GM10847 (cell line): Measurements from ENCODE around the gene PCP2.

Source experiments
- POLR2A ChIP-seq: IDR thresholded peaks from 2 replicates; pipeline ENCODE4 v1.6.1; 2011; ENCODE audit not compliant: insufficient read length; ENCODE audit errors: extremely low read depth

The PCP2 gene

DNA sequence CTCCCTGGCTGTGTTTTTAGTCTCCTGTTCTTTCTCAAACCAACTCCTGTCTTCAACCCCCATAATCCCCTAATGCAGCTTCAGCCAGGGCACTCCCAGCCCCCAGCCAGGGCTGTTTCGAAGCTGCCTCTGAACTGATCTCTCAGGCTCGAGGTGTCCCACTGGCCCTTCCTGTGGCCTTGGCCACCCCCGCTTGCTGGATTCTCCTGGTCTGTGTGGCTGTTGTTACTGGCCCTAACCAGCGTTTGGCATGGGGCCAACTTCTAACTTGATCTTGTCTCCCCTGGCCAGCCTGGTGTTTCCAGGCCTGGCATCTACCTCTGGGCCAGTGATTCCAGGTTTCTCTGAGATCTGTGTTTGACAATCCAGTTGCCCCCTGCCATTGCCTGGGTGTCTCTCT lies 15.2 kb downstream of the PCP2 start:
- TF ChIP-seq POLR2A: no peak

DNA sequence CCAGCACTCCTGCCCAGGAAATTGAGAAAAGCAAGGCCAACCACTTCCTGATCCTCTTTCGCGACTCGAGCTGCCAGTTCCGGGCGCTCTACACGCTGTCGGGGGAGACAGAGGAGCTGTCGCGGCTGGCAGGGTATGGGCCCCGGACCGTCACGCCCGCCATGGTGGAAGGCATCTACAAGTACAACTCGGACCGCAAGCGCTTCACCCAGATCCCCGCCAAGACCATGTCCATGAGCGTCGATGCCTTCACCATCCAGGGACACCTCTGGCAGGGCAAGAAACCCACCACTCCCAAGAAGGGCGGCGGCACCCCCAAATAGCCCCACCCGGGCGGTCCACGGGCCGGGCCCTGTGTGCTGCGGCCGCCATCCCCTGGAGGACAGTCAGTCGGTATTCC lies 15.8 kb downstream of the PCP2 start:
- no peak for TF ChIP-seq POLR2A

DNA sequence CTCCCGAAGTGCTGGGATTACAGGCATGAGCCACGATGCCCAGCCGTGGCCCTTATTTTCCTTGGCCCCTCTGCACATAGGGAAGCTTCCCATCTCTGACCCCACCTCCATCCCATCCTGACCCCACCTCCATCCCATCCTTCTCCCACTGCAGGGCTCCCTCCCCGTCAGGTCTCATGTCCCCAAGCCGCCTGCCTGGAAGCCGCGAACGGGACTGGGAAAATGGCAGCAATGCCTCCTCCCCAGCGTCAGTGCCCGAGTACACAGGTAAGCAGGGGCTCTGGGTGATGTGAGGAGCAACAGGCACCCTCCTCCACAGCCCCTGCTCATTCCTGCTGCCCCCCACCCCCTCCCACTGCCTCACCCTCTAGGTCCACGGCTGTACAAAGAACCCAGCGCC lies 16.3 kb downstream of the PCP2 start:
- TF ChIP-seq POLR2A: no peak

DNA sequence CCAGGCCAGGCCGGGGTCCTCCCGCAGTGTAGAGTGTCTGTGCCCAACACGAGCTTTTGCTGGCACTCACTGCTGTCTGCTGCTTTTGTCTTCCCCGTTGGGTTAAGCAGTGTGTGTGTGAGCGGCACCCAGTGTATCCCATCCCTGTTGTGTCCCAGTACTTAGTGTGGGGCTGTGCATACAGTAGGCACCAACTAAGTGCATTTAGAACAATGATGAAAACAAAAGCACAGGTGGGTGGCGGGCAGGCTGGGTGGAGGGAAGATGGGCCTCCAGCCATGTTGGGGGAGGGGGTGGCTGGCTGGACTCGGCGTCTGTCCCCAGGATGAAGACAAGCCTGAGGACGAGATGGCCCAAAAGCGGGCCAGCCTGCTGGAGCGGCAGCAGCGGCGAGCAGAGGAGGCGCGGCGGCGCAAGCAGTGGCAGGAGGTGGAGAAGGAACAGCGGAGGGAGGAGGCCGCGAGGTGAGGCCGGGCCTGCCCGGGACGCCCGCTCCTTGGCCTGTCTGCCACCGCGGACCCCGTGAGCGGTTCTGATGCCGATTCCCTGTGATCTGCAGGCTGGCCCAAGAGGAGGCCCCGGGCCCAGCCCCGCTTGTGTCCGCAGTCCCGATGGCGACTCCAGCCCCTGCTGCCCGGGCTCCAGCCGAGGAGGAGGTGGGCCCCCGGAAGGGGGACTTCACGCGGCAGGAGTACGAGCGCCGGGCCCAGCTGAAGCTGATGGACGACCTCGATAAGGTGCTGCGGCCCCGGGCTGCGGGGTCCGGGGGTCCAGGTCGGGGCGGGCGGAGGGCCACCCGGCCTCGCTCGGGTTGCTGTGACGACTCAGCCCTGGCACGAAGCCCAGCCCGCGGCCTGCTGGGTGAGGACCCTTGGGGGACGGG lies 18.4 kb downstream of the PCP2 start:
- no peak for TF ChIP-seq POLR2A

DNA sequence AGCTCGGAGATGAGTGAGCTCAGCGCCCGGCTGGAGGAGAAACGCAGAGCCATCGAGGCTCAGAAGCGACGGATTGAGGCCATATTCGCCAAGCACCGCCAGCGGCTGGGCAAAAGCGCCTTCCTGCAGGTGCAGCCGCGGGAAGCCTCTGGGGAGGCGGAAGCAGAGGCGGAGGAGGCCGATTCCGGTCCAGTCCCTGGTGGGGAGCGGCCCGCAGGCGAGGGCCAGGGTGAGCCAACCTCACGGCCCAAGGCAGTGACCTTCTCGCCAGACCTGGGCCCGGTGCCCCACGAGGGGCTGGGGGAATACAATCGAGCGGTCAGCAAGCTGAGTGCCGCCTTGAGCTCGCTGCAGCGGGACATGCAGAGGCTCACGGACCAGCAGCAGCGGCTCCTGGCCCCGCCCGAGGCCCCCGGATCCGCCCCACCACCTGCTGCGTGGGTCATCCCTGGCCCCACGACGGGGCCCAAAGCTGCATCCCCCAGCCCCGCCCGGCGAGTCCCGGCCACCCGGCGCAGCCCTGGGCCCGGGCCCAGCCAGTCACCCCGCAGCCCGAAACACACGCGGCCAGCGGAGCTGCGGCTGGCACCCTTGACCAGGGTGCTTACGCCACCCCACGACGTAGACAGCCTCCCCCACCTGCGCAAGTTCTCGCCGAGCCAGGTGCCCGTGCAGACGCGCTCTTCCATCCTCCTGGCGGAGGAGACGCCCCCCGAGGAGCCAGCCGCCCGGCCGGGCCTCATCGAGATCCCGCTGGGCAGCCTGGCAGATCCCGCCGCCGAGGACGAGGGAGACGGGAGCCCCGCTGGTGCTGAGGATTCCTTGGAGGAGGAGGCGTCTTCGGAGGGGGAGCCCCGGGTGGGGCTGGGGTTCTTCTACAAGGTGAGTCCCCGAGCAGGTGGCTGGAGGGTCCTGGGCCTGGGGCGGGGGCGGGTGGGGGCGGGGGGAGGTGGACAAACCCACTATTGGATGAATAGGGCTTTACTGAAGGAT lies 20.9 kb downstream of the PCP2 start:
- no peak for TF ChIP-seq POLR2A

DNA sequence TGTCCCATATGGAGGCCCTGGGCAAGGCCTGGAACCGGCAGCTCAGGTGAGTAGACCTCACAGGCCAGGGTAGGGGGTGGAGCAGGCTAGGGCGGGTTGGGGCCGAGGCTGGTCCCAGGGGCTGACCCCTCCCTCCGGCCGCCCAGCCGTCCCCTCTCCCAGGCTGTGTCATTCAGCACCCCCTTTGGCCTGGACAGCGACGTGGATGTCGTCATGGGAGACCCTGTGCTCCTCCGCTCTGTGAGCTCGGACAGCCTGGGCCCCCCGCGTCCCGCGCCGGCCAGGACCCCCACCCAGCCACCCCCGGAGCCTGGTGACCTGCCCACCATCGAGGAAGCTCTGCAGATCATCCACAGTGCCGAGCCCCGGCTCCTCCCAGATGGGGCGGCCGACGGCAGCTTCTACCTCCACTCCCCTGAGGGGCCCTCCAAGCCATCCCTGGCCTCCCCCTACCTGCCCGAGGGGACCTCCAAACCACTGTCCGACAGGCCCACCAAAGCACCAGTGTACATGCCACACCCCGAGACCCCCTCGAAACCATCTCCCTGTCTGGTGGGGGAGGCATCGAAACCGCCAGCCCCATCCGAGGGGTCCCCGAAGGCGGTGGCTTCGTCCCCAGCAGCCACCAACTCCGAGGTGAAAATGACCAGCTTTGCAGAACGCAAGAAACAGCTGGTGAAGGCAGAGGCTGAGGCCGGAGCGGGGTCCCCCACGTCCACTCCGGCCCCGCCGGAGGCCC lies 21.8 kb downstream of the PCP2 start:
- no peak for TF ChIP-seq POLR2A

DNA sequence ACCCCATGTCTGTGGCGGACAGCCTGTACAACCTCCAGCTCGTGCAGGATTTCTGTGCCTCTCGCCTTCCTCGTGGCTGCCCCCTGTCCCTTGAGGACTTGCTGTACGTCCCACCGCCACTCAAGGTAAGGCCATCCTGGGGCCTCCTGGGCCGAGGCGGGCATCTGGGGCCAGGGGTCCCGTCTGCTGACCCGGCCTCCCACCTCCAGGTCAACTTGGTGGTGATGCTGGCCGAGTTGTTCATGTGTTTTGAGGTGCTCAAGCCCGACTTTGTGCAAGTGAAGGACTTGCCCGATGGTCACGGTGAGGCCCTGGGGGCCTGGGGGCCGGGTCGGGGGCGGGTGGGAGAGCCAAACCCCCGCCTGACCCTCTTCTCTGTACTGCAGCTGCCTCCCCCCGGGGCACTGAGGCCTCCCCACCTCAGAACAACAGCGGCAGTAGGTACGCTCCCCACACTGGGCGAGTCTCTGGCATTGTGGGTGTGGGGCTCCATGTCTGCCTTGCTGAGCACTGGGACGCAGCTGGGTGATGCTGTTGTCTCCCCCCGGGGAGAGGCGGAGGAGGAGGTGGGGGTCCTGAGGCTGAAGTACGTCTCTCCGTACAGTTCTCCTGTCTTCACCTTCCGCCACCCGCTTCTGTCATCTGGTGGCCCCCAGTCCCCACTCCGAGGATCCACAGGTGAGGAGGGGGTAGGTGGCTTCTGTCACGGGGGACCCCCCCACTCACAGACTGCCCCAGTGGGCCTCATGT lies 22.9 kb downstream of the PCP2 start:
- TF ChIP-seq POLR2A: no peak

DNA sequence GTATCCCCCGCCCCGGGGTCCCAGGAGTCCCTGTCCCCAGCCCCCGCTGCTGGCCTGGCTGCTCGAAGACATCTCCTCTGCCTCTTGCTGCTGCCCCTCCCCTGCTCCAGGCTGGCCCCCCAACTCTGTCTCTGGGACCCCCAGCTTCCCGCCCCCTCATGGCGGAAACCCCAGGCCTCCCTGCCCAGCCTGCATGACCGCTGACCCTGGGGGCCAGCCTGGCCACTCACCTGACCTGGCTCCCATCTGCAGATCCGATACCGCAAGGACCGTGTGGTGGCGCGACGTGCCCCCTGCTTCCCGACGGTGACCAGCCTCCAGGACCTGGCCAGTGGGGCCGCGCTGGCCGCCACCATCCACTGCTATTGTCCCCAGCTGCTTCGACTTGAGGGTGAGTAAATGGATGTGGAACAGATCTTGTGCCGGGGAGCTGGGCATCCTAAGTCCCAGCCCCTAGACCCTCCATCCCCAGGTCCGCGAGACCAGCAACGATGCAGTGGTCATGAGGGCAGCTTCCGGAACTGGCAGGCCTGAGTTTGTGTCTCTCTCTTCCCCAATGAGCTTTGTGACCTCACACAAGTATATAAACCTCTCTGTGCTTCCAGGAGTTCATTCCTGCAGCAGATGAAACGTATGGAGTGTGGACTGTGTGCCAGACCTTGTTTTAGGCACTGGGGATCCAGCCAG lies 25.5 kb downstream of the PCP2 start:
- no peak for TF ChIP-seq POLR2A

DNA sequence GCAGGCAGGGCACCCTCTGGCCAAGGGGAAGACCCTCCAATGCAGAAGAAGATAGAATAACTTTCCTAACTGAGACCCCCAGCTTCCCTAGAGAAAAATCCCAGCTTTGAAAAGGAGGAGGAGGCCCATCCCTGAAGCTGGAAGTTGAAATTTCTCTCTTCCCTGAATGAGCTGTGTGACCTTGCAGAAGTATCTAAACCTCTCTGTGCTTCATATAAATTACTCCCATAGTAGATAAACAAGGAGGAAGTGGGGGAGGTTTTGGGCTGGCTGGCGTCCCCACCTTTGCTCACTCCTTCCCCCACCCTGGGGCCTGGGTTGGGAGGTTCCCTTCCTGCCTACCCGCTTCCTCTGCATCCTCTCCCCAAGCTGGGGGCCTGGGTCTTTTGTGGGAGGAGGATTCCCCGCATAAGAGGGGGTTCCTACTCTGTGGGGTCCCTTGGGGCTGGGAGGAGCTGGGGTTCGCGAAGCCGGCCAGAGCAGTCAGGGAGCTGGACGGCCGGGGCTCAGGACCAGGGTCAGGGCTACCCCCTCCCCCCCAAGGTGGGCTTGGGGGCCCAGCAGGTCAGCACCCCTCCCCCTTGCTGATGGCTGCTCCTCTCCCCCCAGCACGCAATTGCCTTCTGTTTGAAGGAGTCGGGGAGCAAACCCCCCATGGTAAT lies 26.2 kb downstream of the PCP2 start:
- no peak for TF ChIP-seq POLR2A

DNA sequence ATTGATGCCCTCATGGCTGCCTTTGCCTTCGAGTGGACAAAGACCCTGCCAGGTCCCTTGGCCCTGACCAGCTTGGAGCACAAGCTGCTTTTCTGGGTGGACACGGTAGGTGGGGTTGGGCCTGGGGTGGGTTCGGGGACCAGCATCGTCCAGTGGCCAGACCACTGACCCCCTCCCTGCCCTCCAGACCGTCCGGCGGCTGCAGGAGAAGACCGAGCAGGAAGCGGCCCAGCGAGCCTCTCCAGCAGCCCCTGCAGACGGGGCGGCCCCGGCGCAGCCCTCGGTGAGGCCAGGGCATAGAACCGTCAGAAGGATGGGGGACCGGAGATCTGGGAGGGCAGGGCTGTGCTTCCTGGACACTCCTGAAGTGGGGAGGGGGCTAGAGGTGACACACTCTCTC lies 27.2 kb downstream of the PCP2 start:
- no peak for TF ChIP-seq POLR2A

DNA sequence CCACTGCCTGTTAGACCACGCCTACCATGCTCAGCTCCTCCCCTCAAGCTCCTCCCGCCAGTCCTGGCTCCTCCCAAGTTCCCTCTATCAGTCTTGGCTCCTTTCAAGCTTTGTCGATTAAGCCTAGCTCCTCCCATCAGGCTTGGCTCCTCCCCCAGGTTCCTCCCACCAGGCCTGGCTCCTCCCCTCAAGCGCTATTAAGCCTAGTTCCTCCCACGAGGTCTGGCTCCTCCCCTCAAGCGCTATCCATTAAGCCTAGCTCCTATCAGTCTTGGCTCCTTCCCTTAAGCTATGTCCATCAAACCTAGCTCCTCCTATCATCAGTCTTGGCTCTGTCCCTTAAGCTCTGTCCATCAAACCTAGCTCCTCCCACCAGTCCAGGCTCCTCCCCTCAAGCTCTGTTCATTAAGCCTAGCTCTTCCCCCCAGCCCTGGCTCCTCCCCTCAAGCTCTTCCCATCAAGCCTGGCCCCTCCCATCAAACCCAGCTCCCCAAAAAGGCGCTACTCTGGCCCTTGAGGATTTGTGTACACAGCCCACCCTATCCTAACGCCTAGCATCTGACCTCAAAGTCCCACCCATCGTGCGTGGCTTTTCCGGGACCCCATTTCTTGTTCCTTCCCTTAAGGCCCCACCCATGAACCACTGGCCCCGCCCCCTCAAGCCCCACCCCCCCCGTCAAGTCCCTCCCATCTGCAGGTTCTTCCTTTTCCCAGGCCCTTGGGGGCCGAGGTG lies 27.9 kb downstream of the PCP2 start:
- no peak for TF ChIP-seq POLR2A

DNA sequence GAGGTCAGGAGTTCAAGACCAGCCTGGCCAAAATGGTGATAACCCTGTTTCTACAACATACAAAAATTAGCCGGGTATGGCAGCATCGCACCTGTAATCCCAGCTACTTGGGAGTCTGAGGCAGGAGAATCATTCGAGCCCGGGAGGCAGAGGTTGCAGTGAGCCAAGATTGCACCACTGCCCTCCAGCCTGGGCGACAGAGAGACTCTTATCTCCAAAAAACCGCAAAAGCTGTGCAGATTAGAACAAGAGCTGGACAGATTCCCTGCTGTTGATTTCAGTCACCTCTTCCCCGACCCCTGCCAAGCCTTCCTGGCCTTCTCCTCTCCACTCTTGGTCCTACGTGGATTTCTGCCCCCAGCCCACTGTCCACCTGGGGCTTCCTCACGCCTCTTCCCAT lies 29.6 kb downstream of the PCP2 start:
- no peak for TF ChIP-seq POLR2A
